Measurements from ENCODE around the gene PADI2.

- TF ChIP-seq POLR2A (IDR thresholded peaks at IDR 0.05) (no peak), CTCF (IDR thresholded peaks at IDR 0.05) (no peak)
These were observed 983 bp downstream of the PADI2 start for GRCh38 chr1:17118268-17118667.

Measured in body of pancreas (tissue), 4 donors.